ENCODE results near the gene CD99. TPM values are rescaled to one million over a fixed set of nuclear protein-coding genes. Genes with fewer than 3 reads are reported as not detected.

The CD99 gene
- total RNA-seq, 1 donor from 2014 or later, result 714 TPM

DNA sequence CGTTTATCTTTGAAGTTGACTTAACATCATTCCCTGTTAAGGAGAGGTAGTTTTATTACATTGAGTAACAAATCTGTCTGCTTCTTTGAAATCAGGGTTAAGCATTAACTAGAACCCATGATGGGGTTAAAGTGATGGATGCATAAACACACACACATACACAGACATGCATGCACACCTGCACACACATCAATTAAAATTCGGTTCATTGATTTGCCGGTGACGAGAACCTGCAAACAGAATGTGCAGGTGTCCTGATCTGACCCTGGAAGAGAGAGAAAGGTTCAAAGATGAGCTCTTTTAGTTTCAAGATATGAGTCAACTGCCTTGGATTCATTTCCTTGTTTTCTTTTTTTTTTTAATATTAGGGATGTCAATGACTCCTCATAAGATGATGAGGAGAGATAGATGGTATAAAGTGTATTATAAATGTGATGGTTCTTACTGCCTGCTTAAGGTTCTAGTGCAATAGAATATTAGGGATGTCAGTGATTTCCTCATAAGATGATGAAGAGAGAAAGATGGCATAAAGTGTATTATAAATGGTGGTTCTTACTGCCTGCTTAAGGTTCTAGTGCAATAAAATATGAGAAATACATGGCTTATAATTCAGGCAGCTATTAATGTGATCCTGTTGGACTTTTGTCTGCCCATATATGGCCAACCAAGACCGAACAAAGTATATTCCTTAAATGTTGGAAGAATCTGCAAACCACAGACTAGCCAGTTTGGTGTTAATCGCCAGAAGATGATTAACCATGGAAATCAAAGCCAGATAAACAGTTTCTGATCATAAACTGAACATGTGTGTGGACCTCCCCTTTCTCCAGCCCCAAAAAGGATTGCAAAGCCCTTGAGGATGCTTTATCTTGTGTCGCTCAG, 14.1 kb upstream of the CD99 start:
- H3K27me3 Mint-ChIP-seq (ENCODE audit: unreplicated experiment), result peaks cover 6% of the 10 kb centered on the region
- H3K4me1 Mint-ChIP-seq (ENCODE audit: unreplicated experiment), result peaks cover 7% of the 10 kb centered on the region
- peaks cover 4% of the 10 kb centered on the region for H3K36me3 Mint-ChIP-seq (ENCODE audit: low read depth, unreplicated experiment)
- H3K9me3 Mint-ChIP-seq (ENCODE audit: unreplicated experiment), result no peaks in the 10 kb centered on the region
- no peak overlapping the region for H3K4me3 Mint-ChIP-seq (ENCODE audit: unreplicated experiment)
- DNase-seq (ENCODE audit: low spot score), result no peak
- no peak for TF ChIP-seq CTCF (IDR thresholded peaks at IDR 0.05; ENCODE audit: unreplicated experiment)
- H3K27ac Mint-ChIP-seq (ENCODE audit: unreplicated experiment), result no peak overlapping the region

GRCh38 chrX:2677764-2678163, 13.3 kb upstream of the CD99 start:
- Mint-ChIP-seq H3K36me3 (ENCODE audit: low read depth, unreplicated experiment) (peaks cover 4% of the 10 kb centered on the region), H3K27me3 (ENCODE audit: unreplicated experiment) (peaks cover 6% of the 10 kb centered on the region), H3K4me3 (ENCODE audit: unreplicated experiment) (no peak overlapping the region), H3K9me3 (ENCODE audit: unreplicated experiment) (no peaks in the 10 kb centered on the region), H3K27ac (ENCODE audit: unreplicated experiment) (no peak overlapping the region), H3K4me1 (ENCODE audit: unreplicated experiment) (peaks cover 7% of the 10 kb centered on the region)
- no peak for DNase-seq (ENCODE audit: low spot score)
- no peak for TF ChIP-seq CTCF (IDR thresholded peaks at IDR 0.05; ENCODE audit: unreplicated experiment)

GRCh38 chrX:2678583-2678982, 12.5 kb upstream of the CD99 start:
- no peak for TF ChIP-seq CTCF (IDR thresholded peaks at IDR 0.05; ENCODE audit: unreplicated experiment)
- peaks cover 5% of the 10 kb centered on the region for H3K4me1 Mint-ChIP-seq (ENCODE audit: unreplicated experiment)
- peaks cover 4% of the 10 kb centered on the region for H3K36me3 Mint-ChIP-seq (ENCODE audit: low read depth, unreplicated experiment)
- no peak overlapping the region for H3K27ac Mint-ChIP-seq (ENCODE audit: unreplicated experiment)
- no peaks in the 10 kb centered on the region for H3K9me3 Mint-ChIP-seq (ENCODE audit: unreplicated experiment)
- DNase-seq (ENCODE audit: low spot score), result no peak
- H3K4me3 Mint-ChIP-seq (ENCODE audit: unreplicated experiment), result no peak overlapping the region
- peaks cover 6% of the 10 kb centered on the region for H3K27me3 Mint-ChIP-seq (ENCODE audit: unreplicated experiment)

GRCh38 chrX:2679534-2680485, 11.3 kb upstream of the CD99 start:
- TF ChIP-seq CTCF (IDR thresholded peaks at IDR 0.05; ENCODE audit: unreplicated experiment), result no peak
- H3K4me3 Mint-ChIP-seq (ENCODE audit: unreplicated experiment), result no peak overlapping the region
- no peaks in the 10 kb centered on the region for H3K36me3 Mint-ChIP-seq (ENCODE audit: low read depth, unreplicated experiment)
- no peaks in the 10 kb centered on the region for H3K4me1 Mint-ChIP-seq (ENCODE audit: unreplicated experiment)
- H3K9me3 Mint-ChIP-seq (ENCODE audit: unreplicated experiment), result no peaks in the 10 kb centered on the region
- DNase-seq (ENCODE audit: low spot score), result no peak
- H3K27ac Mint-ChIP-seq (ENCODE audit: unreplicated experiment), result no peak overlapping the region
- H3K27me3 Mint-ChIP-seq (ENCODE audit: unreplicated experiment), result peaks cover 3% of the 10 kb centered on the region
